Ishikawa (cell line): ENCODE measurements around the gene ZC2HC1C.

Experiments used
- CEBPB ChIP-seq: IDR thresholded peaks from 2 replicates; pipeline ENCODE4 v1.6.1; 2012
- CREB1 ChIP-seq: IDR thresholded peaks from 2 replicates; pipeline ENCODE4 v1.6.1; 2012; ENCODE audit warnings: low read depth
- EGR1 ChIP-seq: IDR thresholded peaks from 2 replicates; pipeline ENCODE4 v1.6.1; 2012
- EP300 ChIP-seq: IDR thresholded peaks from 2 replicates; pipeline ENCODE4 v1.6.1; 2012; ENCODE audit warnings: borderline replicate concordance
- FOXM1 ChIP-seq: IDR thresholded peaks from 2 replicates; pipeline ENCODE4 v1.6.1; 2012; ENCODE audit warnings: low read depth, borderline replicate concordance
- MAX ChIP-seq: IDR thresholded peaks from 2 replicates; pipeline ENCODE4 v1.6.1; 2012
- NFIC ChIP-seq: IDR thresholded peaks from 2 replicates; pipeline ENCODE4 v1.6.1; 2012
- RAD21 ChIP-seq: IDR thresholded peaks from 2 replicates; pipeline ENCODE4 v1.6.1; 2012; ENCODE audit warnings: low read depth
- TAF1 ChIP-seq: IDR thresholded peaks from 2 replicates; pipeline ENCODE4 v1.6.1; 2012; ENCODE audit warnings: low read depth, mild to moderate bottlenecking
- TCF12 ChIP-seq: IDR thresholded peaks from 2 replicates; pipeline ENCODE4 v1.6.1; 2012; ENCODE audit warnings: low read depth
- TEAD4 ChIP-seq: IDR thresholded peaks from 2 replicates; pipeline ENCODE4 v1.6.1; 2012
- USF1 ChIP-seq: IDR thresholded peaks from 2 replicates; pipeline ENCODE4 v1.6.1; 2012
- YY1 ChIP-seq: IDR thresholded peaks from 2 replicates; pipeline ENCODE4 v1.6.1; 2012; ENCODE audit warnings: low read depth
- ZBTB7A ChIP-seq: IDR thresholded peaks from 2 replicates; pipeline ENCODE4 v1.6.1; 2012; ENCODE audit warnings: low read depth
- TF ChIP-seq, protein P1 (sequence below): IDR thresholded peaks from 2 replicates; pipeline ENCODE4 v1.6.1; 2012; ENCODE audit warnings: low read depth, mild to moderate bottlenecking

ZC2HC1C gene

GRCh38 chr14:75025082-75025481 is 44.4 kb upstream of the ZC2HC1C start:
- TF ChIP-seq EGR1: no peak
- TF ChIP-seq USF1: no peak
- TF ChIP-seq NFIC: no peak
- no peak for TF ChIP-seq RAD21
- TF ChIP-seq YY1: no peak
- no peak for TF ChIP-seq ZBTB7A
- TF ChIP-seq, protein P1, sequence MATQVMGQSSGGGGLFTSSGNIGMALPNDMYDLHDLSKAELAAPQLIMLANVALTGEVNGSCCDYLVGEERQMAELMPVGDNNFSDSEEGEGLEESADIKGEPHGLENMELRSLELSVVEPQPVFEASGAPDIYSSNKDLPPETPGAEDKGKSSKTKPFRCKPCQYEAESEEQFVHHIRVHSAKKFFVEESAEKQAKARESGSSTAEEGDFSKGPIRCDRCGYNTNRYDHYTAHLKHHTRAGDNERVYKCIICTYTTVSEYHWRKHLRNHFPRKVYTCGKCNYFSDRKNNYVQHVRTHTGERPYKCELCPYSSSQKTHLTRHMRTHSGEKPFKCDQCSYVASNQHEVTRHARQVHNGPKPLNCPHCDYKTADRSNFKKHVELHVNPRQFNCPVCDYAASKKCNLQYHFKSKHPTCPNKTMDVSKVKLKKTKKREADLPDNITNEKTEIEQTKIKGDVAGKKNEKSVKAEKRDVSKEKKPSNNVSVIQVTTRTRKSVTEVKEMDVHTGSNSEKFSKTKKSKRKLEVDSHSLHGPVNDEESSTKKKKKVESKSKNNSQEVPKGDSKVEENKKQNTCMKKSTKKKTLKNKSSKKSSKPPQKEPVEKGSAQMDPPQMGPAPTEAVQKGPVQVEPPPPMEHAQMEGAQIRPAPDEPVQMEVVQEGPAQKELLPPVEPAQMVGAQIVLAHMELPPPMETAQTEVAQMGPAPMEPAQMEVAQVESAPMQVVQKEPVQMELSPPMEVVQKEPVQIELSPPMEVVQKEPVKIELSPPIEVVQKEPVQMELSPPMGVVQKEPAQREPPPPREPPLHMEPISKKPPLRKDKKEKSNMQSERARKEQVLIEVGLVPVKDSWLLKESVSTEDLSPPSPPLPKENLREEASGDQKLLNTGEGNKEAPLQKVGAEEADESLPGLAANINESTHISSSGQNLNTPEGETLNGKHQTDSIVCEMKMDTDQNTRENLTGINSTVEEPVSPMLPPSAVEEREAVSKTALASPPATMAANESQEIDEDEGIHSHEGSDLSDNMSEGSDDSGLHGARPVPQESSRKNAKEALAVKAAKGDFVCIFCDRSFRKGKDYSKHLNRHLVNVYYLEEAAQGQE: no peak
- no peak for TF ChIP-seq TAF1
- TF ChIP-seq CREB1: no peak
- TF ChIP-seq FOXM1: no peak
- no peak for TF ChIP-seq MAX
- no peak for TF ChIP-seq TEAD4
- TF ChIP-seq CEBPB: no peak
- no peak for TF ChIP-seq TCF12
- TF ChIP-seq EP300: no peak

GRCh38 chr14:75025876-75026275 is 43.6 kb upstream of the ZC2HC1C start:
- TF ChIP-seq FOXM1 (no peak), EP300 (no peak), RAD21 (no peak), TCF12 (no peak), USF1 (no peak), ZBTB7A (no peak), CREB1 (no peak), NFIC (no peak), TAF1 (no peak), CEBPB (no peak), MAX (no peak), YY1 (no peak), TEAD4 (no peak), EGR1 (no peak)
- TF ChIP-seq, protein P1: no peak

GRCh38 chr14:75030147-75030546 is 39.3 kb upstream of the ZC2HC1C start:
- TF ChIP-seq FOXM1: no peak
- no peak for TF ChIP-seq YY1
- TF ChIP-seq ZBTB7A: no peak
- no peak for TF ChIP-seq MAX
- no peak for TF ChIP-seq EP300
- TF ChIP-seq CEBPB: no peak
- no peak for TF ChIP-seq TCF12
- TF ChIP-seq, protein P1: no peak
- TF ChIP-seq TEAD4: no peak
- TF ChIP-seq EGR1: no peak
- TF ChIP-seq TAF1: no peak

DNA sequence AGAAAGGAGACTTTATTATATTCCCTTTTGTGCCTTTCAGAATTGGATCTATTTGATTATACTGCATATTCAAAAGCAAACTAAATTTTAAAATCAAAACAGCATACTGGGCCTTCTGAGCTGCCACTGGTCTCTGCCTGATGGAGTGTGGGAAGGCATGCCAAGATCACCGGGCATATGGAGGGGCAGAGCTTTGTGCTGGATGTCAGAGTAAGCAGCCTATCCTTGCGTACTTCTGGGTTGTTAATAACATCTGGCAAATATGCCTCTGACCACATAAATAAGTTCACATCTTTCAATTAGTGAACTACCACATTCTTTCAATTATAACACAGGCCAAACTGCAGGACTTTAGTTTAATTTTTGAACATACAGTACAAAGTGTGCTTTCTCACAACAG is 36.5 kb upstream of the ZC2HC1C start:
- TF ChIP-seq RAD21 (no peak), TCF12 (no peak), USF1 (no peak), FOXM1 (no peak), ZBTB7A (no peak), EGR1 (no peak), NFIC (no peak), EP300 (no peak), TEAD4 (no peak)
